Activated CD4-positive, alpha-beta T cell treated with anti-CD3 and anti-CD28 coated beads for 4 hours (primary cell): ENCODE results near the gene TIMP2.
A peak's percentile ranks its signal among the peaks of the same experiment; 100 is the strongest.
"Not testable (repeated sequence)": the region's sequence is repeated elsewhere in the genome, so short reads cannot be mapped to it uniquely, and the experiment has no call there.

Experiments
- DNase-seq, 2 donors: peaks; one replicate each; pipeline ENCODE4 v3.0.0-alpha.2; 2020

Gene TIMP2

DNA sequence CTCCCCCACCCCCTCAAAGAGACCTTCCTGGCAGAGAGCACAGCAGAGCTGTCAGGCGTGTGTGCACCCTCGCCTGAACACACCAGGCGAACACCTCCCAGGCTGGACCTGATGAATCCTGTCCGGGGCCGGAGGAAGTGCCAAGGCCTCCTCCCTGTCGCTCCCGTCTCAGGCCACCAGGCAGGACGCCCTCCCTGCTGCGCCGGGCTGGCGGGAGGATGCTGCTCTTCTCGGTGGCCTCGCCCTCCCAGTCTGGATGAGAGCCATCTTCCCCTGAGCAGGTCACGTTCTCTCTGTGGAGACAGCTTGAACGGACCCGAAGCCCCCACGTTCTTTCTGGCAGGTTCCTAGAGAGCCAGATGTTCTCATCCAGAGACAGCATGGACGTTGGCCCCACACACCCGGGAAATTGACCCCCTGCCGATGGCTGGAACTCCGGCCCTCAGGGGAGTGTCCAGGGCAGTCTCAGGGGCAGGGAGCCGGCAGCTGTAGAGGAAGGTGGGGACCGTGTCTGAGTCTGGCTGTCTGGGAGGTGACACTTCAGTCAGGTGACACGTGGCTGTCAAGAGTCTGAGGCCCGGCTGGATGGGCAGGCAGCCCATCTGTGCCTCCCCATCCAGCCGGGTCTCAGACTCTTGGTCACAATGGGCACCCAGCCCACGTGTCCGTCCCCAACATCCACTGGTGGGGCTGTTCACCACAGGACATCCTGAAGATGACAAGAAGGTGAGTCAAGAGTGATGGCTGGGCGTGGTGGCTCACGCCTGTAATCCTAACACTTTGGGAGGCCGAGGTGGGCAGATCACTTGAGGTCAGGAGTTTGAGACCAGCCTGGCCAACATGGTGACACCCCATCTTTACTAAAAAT lies 5.0 kb upstream of the TIMP2 start:
- no peak for DNase-seq

DNA sequence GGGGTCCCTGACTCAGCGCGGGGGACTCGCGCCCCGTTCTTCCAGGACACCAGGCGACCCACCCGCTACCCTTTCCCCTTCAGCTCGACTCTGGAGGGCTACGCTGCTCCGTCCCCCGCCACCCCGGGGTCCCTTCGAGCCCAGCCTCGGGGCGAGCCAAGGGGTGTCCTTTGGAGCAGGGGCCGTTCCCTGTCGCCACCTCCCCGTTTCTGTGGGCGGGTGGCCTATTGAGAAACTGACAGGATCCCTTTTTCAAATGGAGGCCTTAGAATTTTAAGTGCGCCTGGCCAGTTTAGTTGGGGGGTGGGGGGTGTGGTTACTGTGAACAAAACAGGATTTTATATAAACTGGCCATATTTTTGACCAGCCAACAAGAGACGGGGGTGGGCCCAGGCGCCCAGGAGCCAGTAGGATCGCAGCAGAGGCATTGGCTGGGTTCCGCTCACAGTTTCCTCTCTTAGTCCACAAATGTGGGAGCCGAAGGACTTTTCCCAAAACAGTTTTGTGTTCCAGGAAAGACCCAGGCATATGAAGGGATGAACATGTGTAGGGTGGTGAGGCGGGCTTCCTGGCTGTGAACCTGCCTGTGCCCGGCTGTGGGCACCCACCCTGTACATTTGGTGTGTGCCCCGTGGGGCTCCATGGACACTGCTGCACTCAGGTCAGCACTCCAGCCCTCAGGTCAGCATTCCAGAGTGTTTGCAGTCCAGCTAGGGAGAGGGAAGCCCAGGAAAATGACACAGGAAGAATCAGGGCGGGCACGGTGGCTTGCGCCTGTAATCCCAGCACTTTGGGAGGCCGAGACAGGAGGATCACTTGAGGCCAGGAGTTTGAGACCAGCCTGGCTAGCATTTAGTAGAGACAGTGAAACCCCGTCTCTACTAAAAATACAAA lies 722 bp upstream of the TIMP2 start:
- DNase-seq: no peak

DNA sequence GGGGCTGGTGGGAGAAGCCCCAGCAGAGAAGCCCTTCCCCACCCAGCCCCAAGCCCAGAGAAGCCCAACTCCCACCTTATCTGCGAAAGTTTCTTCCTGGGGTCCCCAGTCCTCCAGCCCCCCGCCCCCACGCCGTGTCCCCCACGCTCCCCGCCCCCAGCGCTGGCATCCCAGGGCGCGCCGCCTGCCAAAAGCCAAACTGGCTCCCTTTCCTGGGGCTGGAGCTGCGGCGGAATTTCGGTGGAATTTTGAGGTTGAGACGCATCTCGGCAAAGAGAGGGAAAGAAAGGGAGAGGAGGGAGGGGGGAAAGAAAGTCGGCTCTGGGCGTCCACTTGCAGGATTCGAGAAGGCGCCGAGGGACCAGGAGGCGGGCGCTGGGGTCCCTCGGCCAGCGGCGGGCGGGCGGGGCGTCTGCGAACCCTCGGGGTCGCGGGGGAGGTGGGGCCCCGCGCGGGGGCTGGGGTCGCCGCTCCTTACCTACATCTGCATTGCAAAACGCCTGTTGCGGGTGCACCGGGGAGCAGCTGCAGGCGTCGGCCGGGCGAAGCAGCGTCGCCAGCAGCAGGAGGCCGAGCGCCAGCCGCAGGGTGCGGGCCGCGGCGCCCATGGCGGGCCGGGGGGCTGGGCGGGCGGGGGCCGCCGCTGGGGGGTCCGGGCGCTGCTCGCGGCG lies 571 bp downstream of the TIMP2 start:
- no peak for DNase-seq

- peak; percentile 48 to 54 for DNase-seq
Measured at GRCh38 chr17:78923660-78924453, 1.3 kb downstream of the TIMP2 start.

- no peak for DNase-seq
Measured at GRCh38 chr17:78922816-78923498, 2.2 kb downstream of the TIMP2 start.

DNA sequence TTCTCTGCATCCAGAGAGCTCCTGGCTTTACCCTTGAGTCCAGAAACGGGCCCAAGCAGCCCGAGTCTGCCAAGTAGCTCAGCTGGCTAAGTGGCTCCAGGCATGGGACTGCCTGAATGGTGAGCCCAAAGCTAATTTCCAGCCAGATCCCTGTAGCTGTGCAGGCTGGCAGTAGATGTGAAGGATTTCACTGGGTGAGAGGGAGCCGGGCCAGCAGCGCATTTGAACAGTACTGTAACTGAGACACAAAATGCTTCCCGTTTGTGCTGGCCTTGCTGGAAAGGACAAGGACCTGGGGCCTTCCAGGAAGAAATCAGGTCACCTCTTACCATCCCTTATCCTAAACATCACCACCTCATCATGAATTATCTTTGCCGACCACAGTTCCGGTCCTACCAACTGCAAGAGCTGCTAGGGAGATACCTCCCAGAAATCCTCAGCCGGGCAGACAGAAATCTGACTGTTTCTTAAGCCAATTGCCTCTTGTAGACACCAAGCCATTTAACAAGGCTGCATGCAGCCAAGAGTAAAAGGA lies 3.7 kb downstream of the TIMP2 start:
- DNase-seq: no peak

DNA sequence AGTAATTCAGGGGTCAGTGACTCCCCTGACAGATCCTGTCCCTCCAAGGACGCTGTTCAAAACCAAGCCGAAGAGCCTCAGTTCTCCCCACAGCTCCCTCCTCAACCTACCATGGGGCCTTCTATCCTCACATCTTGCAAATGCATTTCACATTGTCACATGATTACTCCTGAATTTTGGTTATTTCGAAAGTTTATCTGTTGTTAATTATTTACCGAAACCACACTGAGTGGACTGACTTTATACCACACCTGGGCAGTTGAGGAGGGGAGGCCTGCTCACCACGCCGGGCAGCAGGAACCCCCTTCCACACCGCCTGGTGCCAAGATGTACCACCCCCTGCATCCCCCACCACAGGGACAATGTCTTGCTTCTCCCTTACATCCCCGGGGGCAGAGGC lies 4.7 kb downstream of the TIMP2 start:
- DNase-seq: no peak

GRCh38 chr17:78919861-78920450 lies 5.2 kb downstream of the TIMP2 start:
- no peak for DNase-seq

DNA sequence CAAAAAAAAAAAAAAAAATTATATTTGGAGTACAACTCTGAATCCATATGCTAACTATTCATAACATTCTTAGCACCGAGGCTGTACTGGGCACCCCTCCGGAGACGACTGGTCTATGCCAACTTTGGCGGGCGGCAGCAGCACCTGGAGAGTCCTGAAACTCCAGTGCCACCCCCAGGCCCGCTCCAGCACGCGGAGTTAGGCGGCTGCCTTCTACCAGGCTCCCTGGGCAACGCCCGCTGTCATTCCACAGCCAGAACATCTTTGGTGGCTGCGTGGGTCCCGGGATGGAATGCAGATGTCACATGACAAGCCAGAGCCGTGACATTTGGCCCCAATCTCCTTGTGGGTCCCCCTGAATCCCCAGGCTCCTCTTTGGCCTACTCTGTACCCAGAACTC lies 6.2 kb downstream of the TIMP2 start:
- no peak for DNase-seq

GRCh38 chr17:78917451-78918275 lies 7.5 kb downstream of the TIMP2 start:
- DNase-seq: no peak

GRCh38 chr17:78915872-78916632 lies 9.1 kb downstream of the TIMP2 start:
- no peak for DNase-seq

DNA sequence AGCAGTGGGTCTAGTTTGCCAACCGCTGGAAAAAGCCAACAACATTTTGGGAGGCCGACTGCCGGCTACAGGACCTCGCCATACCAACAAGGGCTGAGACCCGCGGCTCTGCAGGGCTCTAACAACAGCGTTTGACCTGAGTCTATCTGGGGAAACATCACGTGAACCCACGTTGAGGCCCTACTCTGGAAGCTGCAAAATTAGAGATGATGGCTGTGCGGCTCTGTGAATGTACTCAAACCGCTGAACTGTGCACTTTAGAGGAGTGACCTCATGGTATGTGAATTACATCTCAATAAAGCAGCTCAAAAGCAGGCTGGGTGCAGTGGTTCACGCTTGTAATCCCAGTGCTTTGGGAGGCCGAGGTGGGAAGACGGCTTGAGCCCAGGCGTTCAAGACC lies 12.1 kb downstream of the TIMP2 start:
- DNase-seq: no peak

DNA sequence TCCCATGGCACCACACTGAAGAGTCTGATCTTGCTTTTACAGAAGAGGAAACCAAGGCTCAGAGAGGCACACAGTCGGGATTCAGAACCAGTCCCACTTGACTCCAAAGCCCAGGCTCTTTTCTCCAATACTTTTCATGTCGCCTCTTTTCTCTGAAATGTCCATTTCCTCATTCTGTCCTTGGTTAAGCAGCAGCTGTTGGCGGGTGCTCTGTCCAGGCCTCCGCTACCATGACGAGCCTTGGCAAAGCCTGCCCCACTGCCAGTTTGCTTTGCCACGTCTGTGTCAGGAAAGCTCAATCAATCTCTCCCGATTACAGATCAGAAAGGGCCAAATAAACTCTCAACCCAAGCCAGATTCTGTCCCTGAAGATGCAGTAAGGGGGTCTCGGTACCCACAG lies 13.1 kb downstream of the TIMP2 start:
- DNase-seq: no peak

DNA sequence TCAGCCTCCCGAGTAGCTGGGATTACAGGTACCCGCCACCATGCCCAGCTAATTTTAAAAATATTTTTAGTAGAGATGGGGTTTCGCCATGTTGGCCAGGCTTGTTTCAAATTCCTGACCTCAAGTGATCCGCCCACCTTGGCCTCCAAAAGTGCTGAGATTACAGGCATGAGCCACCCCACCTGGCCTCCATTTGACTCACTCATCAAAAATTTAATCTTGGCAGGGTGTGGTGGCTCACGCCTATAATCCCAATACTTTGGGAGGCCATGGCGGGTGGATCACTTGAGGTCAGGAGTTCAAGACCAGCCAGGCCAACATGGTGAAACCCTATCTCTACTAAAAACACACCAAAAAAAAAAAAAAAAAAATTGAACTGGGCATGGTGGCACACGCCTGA lies 13.6 kb downstream of the TIMP2 start:
- DNase-seq: not testable (repeated sequence)

GRCh38 chr17:78910497-78911284 lies 14.5 kb downstream of the TIMP2 start:
- DNase-seq: no peak

- DNase-seq: no peak
Measured at GRCh38 chr17:78908426-78908825, 16.8 kb downstream of the TIMP2 start.

GRCh38 chr17:78905541-78905940 lies 19.6 kb downstream of the TIMP2 start:
- DNase-seq: no peak

DNA sequence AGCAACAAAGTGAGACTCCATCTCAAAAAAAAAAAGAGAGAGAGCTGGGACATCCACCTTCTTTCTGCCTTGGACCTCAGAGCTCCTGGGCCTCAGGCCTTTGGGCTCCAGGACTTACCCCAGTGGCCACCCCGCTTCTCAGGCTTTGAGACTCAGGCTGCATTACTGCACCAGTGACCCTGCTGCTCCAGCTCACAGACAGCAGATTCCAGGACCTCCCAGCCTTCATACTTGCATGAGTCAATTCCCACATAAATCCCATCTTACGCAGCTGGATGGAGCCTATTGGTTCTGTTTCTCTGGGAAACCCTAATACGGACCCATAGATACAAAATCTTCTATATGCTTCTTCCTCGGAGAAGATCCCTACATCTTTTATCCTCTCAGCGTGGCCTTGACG lies 20.1 kb downstream of the TIMP2 start:
- no peak for DNase-seq

DNA sequence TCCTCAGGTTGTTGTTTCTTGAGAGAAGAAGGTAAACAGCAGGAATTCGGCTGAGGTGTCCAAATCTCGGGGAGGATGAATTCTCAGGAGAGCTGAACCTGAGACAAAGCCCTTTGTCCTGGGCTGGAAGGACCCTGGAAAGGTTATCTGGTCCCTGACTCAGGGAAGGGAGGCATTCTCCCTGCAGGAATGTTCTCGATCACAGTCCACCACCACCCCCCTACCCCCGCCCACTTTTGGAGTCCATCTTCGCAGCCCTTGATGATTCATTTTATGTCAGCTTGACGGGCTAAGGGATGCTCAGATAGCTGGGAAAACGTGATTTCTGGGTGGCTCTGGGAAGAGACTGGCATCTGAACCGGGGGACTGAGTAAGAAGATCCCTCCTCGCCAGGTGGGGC lies 20.8 kb downstream of the TIMP2 start:
- no peak for DNase-seq
